Stomach (tissue), 9 donors: Measurements from ENCODE around the gene GPR68. TPM values are rescaled to one million over a fixed set of nuclear protein-coding genes. Genes with fewer than 3 reads are reported as not detected.

Experiments used
- DNase-seq, 2 donors: peaks; one replicate each; pipeline versions ENCODE4 v3.0.0 to v3.0.0-alpha.2; 2013 to 2019
- H3K27ac ChIP-seq, 5 donors: fragments of 200-600 bp in 4 of 5; sonication (generic) in 4 of 5; one replicate each; pipeline ENCODE4 v1.5.1; 2013 to 2019; ENCODE audit warnings: mild to moderate bottlenecking in 1 of 5, moderate library complexity in 1 of 5
- H3K27me3 ChIP-seq, 3 donors: fragments of 200-600 bp; sonication (generic); one replicate each; pipeline ENCODE4 v1.5.1; 2017 to 2019; ENCODE audit warnings: mixed run types in 1 of 3
- H3K36me3 ChIP-seq, 4 donors: fragments of 200-600 bp; sonication (generic); 1 replicate in 3 of 4; 2 replicates in 1 of 4; pipeline ENCODE4 v1.5.1; 2016 to 2019
- H3K4me1 ChIP-seq, 4 donors: fragments of 200-600 bp; sonication (generic); one replicate each; pipeline ENCODE4 v1.5.1; 2016 to 2019
- H3K4me3 ChIP-seq, 4 donors: fragments of 200-600 bp; sonication (generic) in 3 of 4; one replicate each; pipeline ENCODE4 v1.5.1; 2016 to 2019; ENCODE audit warnings: mild to moderate bottlenecking in 1 of 4
- H3K9me3 ChIP-seq, 4 donors: fragments of 200-600 bp; sonication (generic); one replicate each; pipeline ENCODE4 v1.5.1; 2016 to 2019
- CTCF ChIP-seq, 7 experiments: fragments of 450-650 bp in 4 of 7; fragments of 200-600 bp in 3 of 7; sonication (generic) in 3 of 7; IDR thresholded peaks; one replicate each; pipeline ENCODE4 v1.5.1; 2016 to 2019; ENCODE audit warnings: antibody characterized with exemption in 7 of 7, control low read depth in 2 of 7, mild to moderate bottlenecking in 1 of 7
- EP300 ChIP-seq: sonication (generic); formaldehyde crosslinking; IDR thresholded peaks from one replicate; pipeline ENCODE4 v1.6.1; 2017; ENCODE audit warnings: antibody characterized with exemption
- POLR2A ChIP-seq, 4 donors: fragments of 450-650 bp; IDR thresholded peaks; one replicate each; pipeline ENCODE4 v1.6.1; 2016; ENCODE audit warnings: antibody characterized with exemption in 4 of 4, control low read depth in 2 of 4, mild to moderate bottlenecking in 1 of 4, moderate library complexity in 1 of 4
- POLR2AphosphoS5 ChIP-seq, 3 donors: sonication (generic); formaldehyde crosslinking; IDR thresholded peaks; one replicate each; pipeline ENCODE4 v1.6.1; 2016; ENCODE audit warnings: antibody characterized with exemption in 3 of 3
- WGBS, 5 donors: extraction: QIAGEN DNeasy Blood & Tissue Kit in 3 of 5; methylation state at CpG; one replicate each; pipeline versions ENCODE4 v1.1.5 to v1.1.7; 2013 to 2018; 5-methylcytosine and 5-hydroxymethylcytosine counted together
- intact Hi-C: fragments of 100-400 bp; cut with DNase I; formaldehyde crosslinking; loops from one replicate; pipeline ENCODE4 v1.15.1; 2023; ENCODE audit warnings: low total_unique reads
- polyA plus RNA-seq, 3 donors: library from polyadenylated mRNA; stranded (reverse); fragments of 200-250 nt; gene quantifications; one replicate each; pipeline ENCODE4 v1.2.3, GENCODE V29; 2013
- total RNA-seq, 5 donors: library from RNA; depleted of rRNA; stranded (reverse); fragments of >200 nt; gene quantifications; one replicate each; pipeline versions ENCODE4 v1.1.0 to v1.2.3, GENCODE V29; 2014 to 2016
- donor health status: healthy with polysubstance abuse.
- donor health status: Bipolar disorder and iron deficiency.
- donor health status: healthy.

Gene GPR68
- total and polyA plus RNA-seq, 8 donors = 1.9 to 19.3 (median 9.0) TPM; not detected in 2

- 39 to 60% (median 59%) methylated on average over 1 of the region's 1 CpG for WGBS, 5 donors
- no peaks in the 10 kb centered on the region for H3K36me3 ChIP-seq
- intact Hi-C loops = no loop called here
- H3K27ac ChIP-seq = peak overlapping the region in 4 of 5 donors; percentile 55 to 80 (median 70)
- DNase-seq = peak in 1 of 2 donors; percentile 70
- TF ChIP-seq POLR2AphosphoS5 (IDR thresholded peaks at IDR 0.05) (no peak), EP300 (no peak), CTCF (IDR thresholded peaks at IDR 0.05) (no peak), POLR2A (IDR thresholded peaks at IDR 0.05) (no peak)
- peaks cover 14 to 46% (median 34%) of the 10 kb centered on the region in 4 donors for H3K4me1 ChIP-seq
- H3K9me3 ChIP-seq = no peaks in the 10 kb centered on the region
- peaks cover 0 to 5% (median 0%) of the 10 kb centered on the region in 3 donors for H3K27me3 ChIP-seq
- no peak overlapping the region for H3K4me3 ChIP-seq
These were observed 12.2 kb upstream of the GPR68 start for GRCh38 chr14:91256661-91257060.

- no peaks in the 10 kb centered on the region for H3K36me3 ChIP-seq
- peaks cover 0 to 5% (median 0%) of the 10 kb centered on the region in 3 donors for H3K27me3 ChIP-seq
- H3K27ac ChIP-seq = peak overlapping the region in 3 of 5 donors; percentile 79 to 81 (median 80)
- H3K4me1 ChIP-seq = peaks cover 14 to 58% (median 41%) of the 10 kb centered on the region in 4 donors
- H3K9me3 ChIP-seq = no peaks in the 10 kb centered on the region
- WGBS, 5 donors = 70 to 80% (median 72%) methylated on average over 9 of the region's 9 CpGs
- no peak overlapping the region for H3K4me3 ChIP-seq
- DNase-seq = no peak
- intact Hi-C loops = no loop called here
- no peak for TF ChIP-seq CTCF (IDR thresholded peaks at IDR 0.05)
These were observed 10.7 kb upstream of the GPR68 start for GRCh38 chr14:91255026-91255695.

GRCh38 chr14:91254461-91254860, 10.0 kb upstream of the GPR68 start:
- intact Hi-C loops = no loop called here
- no peak overlapping the region for H3K4me3 ChIP-seq
- no peaks in the 10 kb centered on the region for H3K36me3 ChIP-seq
- no peaks in the 10 kb centered on the region for H3K9me3 ChIP-seq
- peaks cover 14 to 62% (median 44%) of the 10 kb centered on the region in 4 donors for H3K4me1 ChIP-seq
- peak in 1 of 2 donors; percentile 29 for DNase-seq
- H3K27ac ChIP-seq = peak overlapping the region in 4 of 5 donors; percentile 73 to 81 (median 80)
- peaks cover 0 to 5% (median 0%) of the 10 kb centered on the region in 3 donors for H3K27me3 ChIP-seq
- TF ChIP-seq CTCF (IDR thresholded peaks at IDR 0.05) (no peak), EP300 (no peak), POLR2A (IDR thresholded peaks at IDR 0.05) (no peak), POLR2AphosphoS5 (IDR thresholded peaks at IDR 0.05) (no peak)
- WGBS, 5 donors = 58 to 78% (median 75%) methylated on average over 3 of the region's 3 CpGs

- H3K27ac ChIP-seq = peak overlapping the region; percentile 61 to 81 (median 79)
- 20 to 36% (median 29%) methylated on average over 10 to 20 of the region's 20 CpGs; no CpG with 5 or more reads in 1 of the 5 donors for WGBS, 5 donors
- TF ChIP-seq POLR2AphosphoS5 (IDR thresholded peaks at IDR 0.05) (no peak), EP300 (no peak), POLR2A (IDR thresholded peaks at IDR 0.05) (no peak), CTCF (IDR thresholded peaks at IDR 0.05) (no peak)
- DNase-seq = peak in 1 of 2 donors; percentile 44
- peaks cover 14 to 63% (median 44%) of the 10 kb centered on the region in 4 donors for H3K4me1 ChIP-seq
- intact Hi-C loops = no loop called here
- H3K9me3 ChIP-seq = no peaks in the 10 kb centered on the region
- H3K4me3 ChIP-seq = peak overlapping the region; percentile 56 to 63 (median 60)
- H3K27me3 ChIP-seq = peaks cover 0 to 5% (median 0%) of the 10 kb centered on the region in 3 donors
- H3K36me3 ChIP-seq = no peaks in the 10 kb centered on the region
These were observed 9.4 kb upstream of the GPR68 start for GRCh38 chr14:91253795-91254323.
